ENCODE results near the gene YRDC.

- TF ChIP-seq CTCF (conservative IDR thresholded peaks at IDR 0.05) (no peak), ZFX (IDR thresholded peaks at IDR 0.05) (no peak)
Observed at GRCh38 chr1:37764414-37764825, 43.6 kb downstream of the YRDC start.
